GM12891 (cell line): ENCODE results near the gene SLC32A1.

Experiments used
- DNase-seq: peaks from one replicate; pipeline ENCODE4 v3.0.0; 2011; ENCODE audit warnings: low spot score; ENCODE audit not compliant: insufficient read length
- FAIRE-seq: peaks from 2 replicates; lab custom pipeline; 2011; peaks lifted over from hg19 to GRCh38; lab: Jason Lieb, UNC
- PAX5 ChIP-seq: IDR thresholded peaks from 2 replicates; pipeline ENCODE4 v1.6.1; 2011; ENCODE audit warnings: low read length, moderate library complexity, mild to moderate bottlenecking; ENCODE audit not compliant: insufficient read depth, severe bottlenecking
- POLR2A ChIP-seq: IDR thresholded peaks from 2 replicates; pipeline ENCODE4 v1.6.1; 2011; ENCODE audit warnings: low read depth, low read length, control low read depth
- POLR2AphosphoS5 ChIP-seq: IDR thresholded peaks from 2 replicates; pipeline ENCODE4 v1.6.1; 2011; ENCODE audit warnings: low read depth, low read length, control low read depth
- POU2F2 ChIP-seq: IDR thresholded peaks from 2 replicates; pipeline ENCODE4 v1.6.1; 2011; ENCODE audit warnings: low read depth, mild to moderate bottlenecking, control low read depth, low read length, moderate library complexity
- SPI1 ChIP-seq: IDR thresholded peaks from 2 replicates; pipeline ENCODE4 v1.6.1; 2011; ENCODE audit warnings: low read depth, low read length, control low read depth
- TAF1 ChIP-seq: IDR thresholded peaks from 2 replicates; pipeline ENCODE4 v1.6.1; 2011; ENCODE audit warnings: low read depth, low read length, control low read depth

The SLC32A1 gene

DNA sequence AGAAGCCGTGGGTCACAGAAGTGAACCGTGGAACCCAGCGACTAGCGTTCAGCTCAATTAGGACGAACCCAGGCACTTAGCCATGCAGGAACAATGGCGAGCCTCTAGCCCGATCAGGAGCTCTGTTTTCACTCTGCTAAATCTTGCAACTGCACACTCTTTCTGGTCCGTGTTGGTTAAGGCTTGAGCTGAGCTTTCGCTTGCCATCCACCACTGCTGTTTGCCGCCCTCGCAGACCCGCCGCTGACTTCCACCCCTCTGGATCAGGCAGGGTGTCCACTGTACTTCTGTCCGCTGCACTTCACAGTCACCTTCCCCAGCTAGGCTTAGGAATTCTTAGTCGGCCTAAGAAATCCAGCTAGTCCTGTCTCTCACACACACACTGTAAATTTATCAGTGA lies 25.7 kb upstream of the SLC32A1 start:
- no peak for TF ChIP-seq SPI1
- TF ChIP-seq POLR2AphosphoS5 = no peak
- no peak for TF ChIP-seq PAX5
- no peak for TF ChIP-seq POU2F2
- TF ChIP-seq POLR2A = no peak
- no peak for TF ChIP-seq TAF1
- no peak for DNase-seq
- no peak for FAIRE-seq

- TF ChIP-seq TAF1 (no peak), SPI1 (no peak), POLR2A (no peak), POU2F2 (no peak), PAX5 (no peak), POLR2AphosphoS5 (no peak)
- DNase-seq (no peak), FAIRE-seq (no peak)
Measured at GRCh38 chr20:38700141-38700540, 24.1 kb upstream of the SLC32A1 start.

GRCh38 chr20:38700926-38701325 lies 23.4 kb upstream of the SLC32A1 start:
- no peak for DNase-seq
- TF ChIP-seq TAF1 (no peak), SPI1 (no peak), POLR2A (no peak), PAX5 (no peak), POU2F2 (no peak), POLR2AphosphoS5 (no peak)
- no peak for FAIRE-seq

DNA sequence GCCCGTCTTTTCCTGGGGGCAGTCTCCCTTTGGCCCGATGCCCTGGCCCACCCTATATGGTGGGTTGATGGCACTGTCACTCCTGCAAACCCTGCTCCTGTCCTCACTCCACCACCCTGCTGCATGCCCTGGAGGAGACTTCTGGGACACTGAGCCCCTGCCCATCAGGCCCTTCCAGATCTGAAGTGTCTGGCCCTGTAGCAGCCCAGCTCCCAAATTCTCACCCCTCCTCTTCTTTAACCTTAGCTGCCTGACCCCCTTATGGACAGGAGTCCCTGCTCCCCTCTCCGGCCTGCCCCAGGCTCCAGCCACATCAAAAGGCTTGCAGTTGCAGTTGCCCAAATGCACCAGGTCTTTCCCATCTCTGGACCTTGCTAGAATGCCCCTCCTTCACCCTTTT lies 20.8 kb upstream of the SLC32A1 start:
- TF ChIP-seq TAF1 (no peak), PAX5 (no peak), POU2F2 (no peak)
- DNase-seq = no peak
- FAIRE-seq = no peak

DNA sequence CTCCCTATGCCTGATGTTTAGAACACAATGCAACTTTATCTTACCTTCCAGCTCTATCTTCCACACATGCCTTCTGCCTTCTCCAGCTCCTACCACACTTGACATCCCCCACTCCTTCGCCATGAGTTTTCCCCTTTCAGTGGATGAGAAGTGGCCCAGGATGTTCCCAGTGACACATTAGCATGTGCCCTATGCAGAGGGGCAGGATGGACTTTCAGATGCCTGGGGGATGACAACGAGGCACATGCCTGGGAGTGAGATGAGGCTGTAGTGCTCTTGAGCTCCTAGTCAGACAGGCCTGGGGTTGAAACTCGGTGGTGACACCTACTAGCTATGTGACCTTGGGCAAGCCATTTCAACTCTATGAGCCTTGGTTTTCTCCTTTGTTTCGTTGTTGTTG lies 20.1 kb upstream of the SLC32A1 start:
- FAIRE-seq (no peak), DNase-seq (no peak)
- TF ChIP-seq SPI1 = no peak
- TF ChIP-seq PAX5 = no peak
- no peak for TF ChIP-seq POLR2AphosphoS5
- no peak for TF ChIP-seq POU2F2
- TF ChIP-seq POLR2A = no peak
- TF ChIP-seq TAF1 = no peak

- no peak for FAIRE-seq
- DNase-seq = no peak
- no peak for TF ChIP-seq POLR2A
- TF ChIP-seq POLR2AphosphoS5 = no peak
- TF ChIP-seq TAF1 = no peak
- TF ChIP-seq SPI1 = no peak
- TF ChIP-seq POU2F2 = no peak
- no peak for TF ChIP-seq PAX5
Measured at GRCh38 chr20:38706509-38706908, 17.8 kb upstream of the SLC32A1 start.

DNA sequence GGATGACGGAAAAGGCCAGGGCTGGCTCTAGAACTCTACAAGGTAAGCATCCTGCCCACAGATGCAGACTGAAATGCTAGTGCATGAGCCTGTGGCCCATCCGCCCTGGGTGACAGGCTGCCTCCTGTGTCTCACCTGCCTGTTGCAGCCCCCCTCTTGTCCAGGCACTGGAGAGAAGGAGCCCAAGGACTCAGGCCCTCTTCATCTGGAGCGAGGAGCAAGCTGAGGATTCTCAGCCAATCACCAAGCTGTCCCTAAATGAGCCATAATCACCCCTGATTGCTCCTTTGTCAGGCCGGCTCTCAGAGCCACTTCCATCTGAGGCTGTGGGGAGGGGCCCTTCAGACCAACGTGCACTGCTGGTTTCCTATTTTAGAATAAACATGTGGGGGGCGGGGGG lies 10.0 kb upstream of the SLC32A1 start:
- TF ChIP-seq PAX5 = no peak
- TF ChIP-seq POU2F2 = no peak
- TF ChIP-seq TAF1 = no peak
- no peak for TF ChIP-seq POLR2AphosphoS5
- no peak for TF ChIP-seq POLR2A
- no peak for TF ChIP-seq SPI1
- DNase-seq (no peak), FAIRE-seq (no peak)

GRCh38 chr20:38715646-38716045 lies 8.6 kb upstream of the SLC32A1 start:
- FAIRE-seq (no peak), DNase-seq (no peak)
- TF ChIP-seq TAF1 (no peak), PAX5 (no peak), POLR2AphosphoS5 (no peak), POU2F2 (no peak), POLR2A (no peak), SPI1 (no peak)

- DNase-seq (no peak), FAIRE-seq (no peak)
- no peak for TF ChIP-seq SPI1
- no peak for TF ChIP-seq TAF1
- no peak for TF ChIP-seq POLR2A
- TF ChIP-seq POLR2AphosphoS5 = no peak
- no peak for TF ChIP-seq PAX5
- TF ChIP-seq POU2F2 = no peak
Measured at GRCh38 chr20:38722683-38723016, 1.6 kb upstream of the SLC32A1 start.

DNA sequence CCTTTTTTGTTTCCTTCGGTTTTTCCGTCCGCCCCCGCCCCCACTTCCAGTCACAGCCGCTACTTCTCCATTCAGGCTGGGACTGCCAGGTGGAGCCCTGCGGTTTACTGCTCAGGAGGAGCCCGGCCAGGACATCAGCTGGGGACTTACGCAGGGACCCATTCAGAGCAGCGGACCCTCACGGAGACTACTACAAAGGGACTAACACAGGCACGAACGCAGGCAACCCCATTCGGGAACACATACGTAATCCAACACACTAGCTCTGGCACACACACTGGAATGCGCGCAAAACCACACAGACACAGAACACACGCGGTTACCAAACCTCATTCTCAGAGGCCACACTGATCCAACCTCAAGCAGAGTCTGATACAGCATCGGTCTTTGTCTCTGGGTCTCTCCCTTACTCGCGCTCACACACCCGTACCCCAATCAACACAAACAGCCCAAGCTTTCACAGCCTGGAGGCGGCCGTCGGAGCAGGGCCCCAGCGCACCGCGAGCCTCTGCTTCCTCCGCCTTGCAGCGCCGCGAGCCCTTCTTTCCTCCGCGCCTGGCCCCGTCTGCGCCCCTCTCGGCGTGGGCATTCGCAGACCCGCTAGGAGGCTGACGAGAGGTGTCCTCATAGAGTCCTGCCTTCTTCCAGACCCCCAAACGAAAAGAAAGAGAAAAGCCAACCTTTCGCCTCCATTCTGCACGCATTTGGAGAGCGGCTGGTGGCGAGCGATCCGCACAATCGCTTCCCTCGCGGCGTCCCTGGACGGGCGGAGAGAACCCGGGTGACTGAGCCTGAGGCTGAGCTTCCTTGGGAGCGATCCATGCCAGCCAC lies 1.1 kb upstream of the SLC32A1 start:
- DNase-seq (peak; percentile 27), FAIRE-seq (no peak)
- TF ChIP-seq POLR2AphosphoS5 (no peak), SPI1 (no peak), POU2F2 (no peak), TAF1 (no peak), PAX5 (no peak), POLR2A (no peak)
